WTC11 (cell line): ENCODE measurements around the gene ZSCAN18. TPM values are rescaled to one million over a fixed set of nuclear protein-coding genes. Genes with fewer than 3 reads are reported as not detected.

Source experiments
- ATAC-seq: fragments of 200-7000 bp; cut with Tn5 transposase; 2 replicates; pipeline ENCODE4 v1.10.0; 2021; ENCODE audit warnings: mild to moderate bottlenecking, moderate library complexity
- CTCF ChIA-PET: fragments of 300-600 bp; sonication (Branson Sonifier 250); formaldehyde crosslinking; loops from one replicate; lab custom pipeline; 2021; ENCODE audit warnings: antibody characterized with exemption; lab: Charles Lee
- POLR2A ChIA-PET: fragments of 350-600 bp; sonication (Branson Sonifier 250); formaldehyde crosslinking; loops from one replicate; lab custom pipeline; 2021; ENCODE audit warnings: antibody characterized with exemption; lab: Charles Lee
- DNase-seq: peaks from one replicate; pipeline ENCODE4 v3.0.0; 2021; ENCODE audit warnings: low spot score
- H3K27ac Mint-ChIP-seq: 2 replicates; pipeline ENCODE4 v1.8.0; 2021; ENCODE audit warnings: mixed read lengths
- H3K27me3 Mint-ChIP-seq: 2 replicates; pipeline ENCODE4 v1.8.0; 2021; ENCODE audit warnings: low read depth, mild to moderate bottlenecking, moderate library complexity, mixed read lengths
- H3K36me3 Mint-ChIP-seq: 2 replicates; pipeline ENCODE4 v1.8.0; 2021; ENCODE audit warnings: mixed read lengths
- H3K4me1 Mint-ChIP-seq: 2 replicates; pipeline ENCODE4 v1.8.0; 2022; ENCODE audit warnings: mixed read lengths
- H3K4me3 Mint-ChIP-seq: 2 replicates; pipeline ENCODE4 v1.8.0; 2021; ENCODE audit warnings: mild to moderate bottlenecking, moderate library complexity, mixed read lengths
- H3K9me3 Mint-ChIP-seq: 2 replicates; pipeline ENCODE4 v1.8.0; 2021; ENCODE audit warnings: mixed read lengths
- E2F4 ChIP-seq: sonication (generic); formaldehyde crosslinking; IDR thresholded peaks from 2 replicates; pipeline ENCODE4 v1.8.1; 2022; ENCODE audit warnings: low read depth, mild to moderate bottlenecking, moderate library complexity, missing genetic modification reagents, borderline replicate concordance
- ELF4 ChIP-seq: sonication (generic); formaldehyde crosslinking; IDR thresholded peaks from 2 replicates; pipeline ENCODE4 v1.8.1; 2022; ENCODE audit warnings: low read depth, mild to moderate bottlenecking, moderate library complexity, missing genetic modification reagents
- EMX1 ChIP-seq: fragments of 250-450 bp; sonication (Bioruptor Pico); IDR thresholded peaks from 2 replicates; pipeline ENCODE4 v1.8.0; 2021; ENCODE audit warnings: mild to moderate bottlenecking
- GABPB1 ChIP-seq: sonication (generic); formaldehyde crosslinking; IDR thresholded peaks from 2 replicates; pipeline ENCODE4 v1.8.1; 2023; ENCODE audit warnings: mild to moderate bottlenecking, missing genetic modification reagents
- JUN ChIP-seq: sonication (generic); formaldehyde crosslinking; IDR thresholded peaks from 2 replicates; pipeline ENCODE4 v1.8.0; 2023; ENCODE audit warnings: mild to moderate bottlenecking, missing genetic modification reagents
- NFYB ChIP-seq: sonication (generic); formaldehyde crosslinking; conservative IDR thresholded peaks from 2 replicates; pipeline ENCODE4 v1.8.0; 2022; ENCODE audit warnings: low read depth, missing genetic modification reagents
- NR1H2 ChIP-seq: sonication (generic); formaldehyde crosslinking; IDR thresholded peaks from 2 replicates; pipeline ENCODE4 v1.9.0; 2021; ENCODE audit warnings: mild to moderate bottlenecking, moderate library complexity, missing genetic modification reagents
- SMAD3 ChIP-seq: sonication (generic); formaldehyde crosslinking; IDR thresholded peaks from 2 replicates; pipeline ENCODE4 v1.8.0; 2022; ENCODE audit warnings: missing genetic modification reagents, mild to moderate bottlenecking, borderline replicate concordance
- TEAD1 ChIP-seq: sonication (generic); formaldehyde crosslinking; IDR thresholded peaks from 2 replicates; pipeline ENCODE4 v1.8.0; 2022; ENCODE audit warnings: mild to moderate bottlenecking, missing genetic modification reagents
- ZMAT4 ChIP-seq: fragments of 250-450 bp; sonication (Bioruptor Pico); IDR thresholded peaks from 2 replicates; pipeline ENCODE4 v1.9.0; 2021; ENCODE audit warnings: mild to moderate bottlenecking
- ZNF138 ChIP-seq: sonication (generic); formaldehyde crosslinking; conservative IDR thresholded peaks from 2 replicates; pipeline ENCODE4 v1.8.1; 2022; ENCODE audit warnings: mild to moderate bottlenecking, moderate library complexity, missing genetic modification reagents
- ZNF512 ChIP-seq: sonication (generic); formaldehyde crosslinking; IDR thresholded peaks from 2 replicates; pipeline ENCODE4 v1.8.1; 2022; ENCODE audit warnings: missing genetic modification reagents, borderline replicate concordance
- ZSCAN18 ChIP-seq: fragments of 250-450 bp; sonication (Bioruptor Pico); IDR thresholded peaks from 2 replicates; pipeline ENCODE4 v2.1.2; 2022; ENCODE audit warnings: mild to moderate bottlenecking, moderate library complexity
- total RNA-seq: library from RNA; stranded (reverse); gene quantifications from 3 replicates; pipeline ENCODE4 v1.2.3, GENCODE V29; 2021
- TF ChIP-seq, protein P1 (sequence below): sonication (generic); formaldehyde crosslinking; IDR thresholded peaks from 2 replicates; pipeline ENCODE4 v1.8.1; 2023; ENCODE audit warnings: mild to moderate bottlenecking, moderate library complexity, missing genetic modification reagents
- TF ChIP-seq, protein P2 (sequence below): sonication (generic); formaldehyde crosslinking; IDR thresholded peaks from 2 replicates; pipeline ENCODE4 v1.8.1; 2022; ENCODE audit warnings: mild to moderate bottlenecking, missing genetic modification reagents, moderate library complexity, borderline replicate concordance
- TF ChIP-seq, protein P3 (sequence below): fragments of 250-450 bp; sonication (Bioruptor Pico); IDR thresholded peaks from 2 replicates; pipeline ENCODE4 v1.9.0; 2021; ENCODE audit warnings: mild to moderate bottlenecking, borderline replicate concordance

ZSCAN18 gene
- total RNA-seq, 1 experiment from 2014 or later: 55.9 TPM

DNA sequence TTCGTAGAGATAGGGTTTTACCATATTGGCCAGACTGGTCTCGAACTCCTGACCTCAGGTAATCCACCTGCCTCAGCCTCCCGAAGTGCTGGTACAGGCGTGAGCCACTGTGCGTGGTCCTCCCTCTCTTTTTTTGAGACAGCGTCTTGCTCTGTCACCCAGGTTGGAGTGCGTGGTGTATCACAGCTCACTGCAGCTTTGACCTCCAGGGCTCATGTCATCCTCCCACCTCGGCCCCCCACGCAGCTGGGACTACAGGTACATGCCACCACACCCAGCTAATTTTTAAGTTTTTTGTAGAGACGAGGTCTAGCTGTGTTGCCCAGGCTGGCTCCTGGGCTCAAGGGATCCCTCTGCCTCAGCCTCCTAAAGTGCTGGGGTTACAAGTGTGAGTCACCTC is 18.2 kb downstream of the ZSCAN18 start (continued):
- TF ChIP-seq, protein P1, sequence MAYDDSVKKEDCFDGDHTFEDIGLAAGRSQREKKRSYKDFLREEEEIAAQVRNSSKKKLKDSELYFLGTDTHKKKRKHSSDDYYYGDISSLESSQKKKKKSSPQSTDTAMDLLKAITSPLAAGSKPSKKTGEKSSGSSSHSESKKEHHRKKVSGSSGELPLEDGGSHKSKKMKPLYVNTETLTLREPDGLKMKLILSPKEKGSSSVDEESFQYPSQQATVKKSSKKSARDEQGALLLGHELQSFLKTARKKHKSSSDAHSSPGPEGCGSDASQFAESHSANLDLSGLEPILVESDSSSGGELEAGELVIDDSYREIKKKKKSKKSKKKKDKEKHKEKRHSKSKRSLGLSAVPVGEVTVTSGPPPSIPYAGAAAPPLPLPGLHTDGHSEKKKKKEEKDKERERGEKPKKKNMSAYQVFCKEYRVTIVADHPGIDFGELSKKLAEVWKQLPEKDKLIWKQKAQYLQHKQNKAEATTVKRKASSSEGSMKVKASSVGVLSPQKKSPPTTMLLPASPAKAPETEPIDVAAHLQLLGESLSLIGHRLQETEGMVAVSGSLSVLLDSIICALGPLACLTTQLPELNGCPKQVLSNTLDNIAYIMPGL (CRISPR knock-in tag): no peak
- no peak for TF ChIP-seq GABPB1 (CRISPR knock-in tag)
- TF ChIP-seq ELF4 (CRISPR knock-in tag): no peak
- no peak for TF ChIP-seq ZMAT4 (CRISPR knock-in tag)
- no peak for TF ChIP-seq SMAD3 (CRISPR knock-in tag)
- no peak for TF ChIP-seq TEAD1 (CRISPR knock-in tag)
- no peak for TF ChIP-seq NFYB (CRISPR knock-in tag)

DNA sequence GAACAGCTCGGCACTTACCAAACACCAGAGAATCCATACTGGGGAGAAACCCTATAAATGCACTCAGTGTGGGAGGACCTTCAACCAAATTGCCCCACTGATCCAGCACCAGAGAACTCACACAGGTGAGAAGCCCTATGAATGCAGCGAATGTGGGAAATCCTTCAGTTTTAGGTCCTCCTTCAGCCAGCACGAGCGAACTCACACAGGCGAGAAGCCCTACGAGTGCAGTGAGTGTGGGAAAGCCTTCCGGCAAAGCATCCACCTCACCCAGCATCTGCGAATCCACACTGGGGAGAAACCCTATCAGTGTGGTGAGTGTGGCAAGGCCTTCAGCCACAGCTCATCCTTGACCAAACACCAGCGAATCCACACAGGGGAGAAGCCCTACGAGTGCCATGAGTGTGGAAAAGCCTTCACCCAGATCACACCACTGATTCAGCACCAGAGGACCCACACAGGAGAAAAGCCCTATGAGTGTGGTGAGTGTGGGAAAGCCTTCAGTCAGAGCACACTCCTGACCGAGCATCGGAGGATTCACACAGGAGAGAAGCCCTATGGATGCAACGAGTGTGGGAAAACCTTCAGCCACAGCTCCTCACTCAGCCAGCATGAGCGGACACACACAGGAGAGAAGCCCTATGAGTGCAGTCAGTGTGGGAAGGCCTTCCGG is 30.7 kb downstream of the ZSCAN18 start:
- H3K27ac Mint-ChIP-seq: no peak overlapping the region
- no peak for TF ChIP-seq ZMAT4 (CRISPR knock-in tag)
- no peak for TF ChIP-seq ZSCAN18
- TF ChIP-seq E2F4: no peak
- TF ChIP-seq EMX1 (CRISPR knock-in tag): no peak
- TF ChIP-seq ELF4 (CRISPR knock-in tag): no peak
- TF ChIP-seq ZNF138 (CRISPR knock-in tag): no peak
- no peak for TF ChIP-seq ZNF512
- TF ChIP-seq JUN (CRISPR knock-in tag): no peak
- no peak for TF ChIP-seq NR1H2
- TF ChIP-seq, protein P1 (CRISPR knock-in tag): no peak
- TF ChIP-seq, protein P2, sequence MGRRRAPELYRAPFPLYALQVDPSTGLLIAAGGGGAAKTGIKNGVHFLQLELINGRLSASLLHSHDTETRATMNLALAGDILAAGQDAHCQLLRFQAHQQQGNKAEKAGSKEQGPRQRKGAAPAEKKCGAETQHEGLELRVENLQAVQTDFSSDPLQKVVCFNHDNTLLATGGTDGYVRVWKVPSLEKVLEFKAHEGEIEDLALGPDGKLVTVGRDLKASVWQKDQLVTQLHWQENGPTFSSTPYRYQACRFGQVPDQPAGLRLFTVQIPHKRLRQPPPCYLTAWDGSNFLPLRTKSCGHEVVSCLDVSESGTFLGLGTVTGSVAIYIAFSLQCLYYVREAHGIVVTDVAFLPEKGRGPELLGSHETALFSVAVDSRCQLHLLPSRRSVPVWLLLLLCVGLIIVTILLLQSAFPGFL (CRISPR knock-in tag): no peak
- TF ChIP-seq, protein P3, sequence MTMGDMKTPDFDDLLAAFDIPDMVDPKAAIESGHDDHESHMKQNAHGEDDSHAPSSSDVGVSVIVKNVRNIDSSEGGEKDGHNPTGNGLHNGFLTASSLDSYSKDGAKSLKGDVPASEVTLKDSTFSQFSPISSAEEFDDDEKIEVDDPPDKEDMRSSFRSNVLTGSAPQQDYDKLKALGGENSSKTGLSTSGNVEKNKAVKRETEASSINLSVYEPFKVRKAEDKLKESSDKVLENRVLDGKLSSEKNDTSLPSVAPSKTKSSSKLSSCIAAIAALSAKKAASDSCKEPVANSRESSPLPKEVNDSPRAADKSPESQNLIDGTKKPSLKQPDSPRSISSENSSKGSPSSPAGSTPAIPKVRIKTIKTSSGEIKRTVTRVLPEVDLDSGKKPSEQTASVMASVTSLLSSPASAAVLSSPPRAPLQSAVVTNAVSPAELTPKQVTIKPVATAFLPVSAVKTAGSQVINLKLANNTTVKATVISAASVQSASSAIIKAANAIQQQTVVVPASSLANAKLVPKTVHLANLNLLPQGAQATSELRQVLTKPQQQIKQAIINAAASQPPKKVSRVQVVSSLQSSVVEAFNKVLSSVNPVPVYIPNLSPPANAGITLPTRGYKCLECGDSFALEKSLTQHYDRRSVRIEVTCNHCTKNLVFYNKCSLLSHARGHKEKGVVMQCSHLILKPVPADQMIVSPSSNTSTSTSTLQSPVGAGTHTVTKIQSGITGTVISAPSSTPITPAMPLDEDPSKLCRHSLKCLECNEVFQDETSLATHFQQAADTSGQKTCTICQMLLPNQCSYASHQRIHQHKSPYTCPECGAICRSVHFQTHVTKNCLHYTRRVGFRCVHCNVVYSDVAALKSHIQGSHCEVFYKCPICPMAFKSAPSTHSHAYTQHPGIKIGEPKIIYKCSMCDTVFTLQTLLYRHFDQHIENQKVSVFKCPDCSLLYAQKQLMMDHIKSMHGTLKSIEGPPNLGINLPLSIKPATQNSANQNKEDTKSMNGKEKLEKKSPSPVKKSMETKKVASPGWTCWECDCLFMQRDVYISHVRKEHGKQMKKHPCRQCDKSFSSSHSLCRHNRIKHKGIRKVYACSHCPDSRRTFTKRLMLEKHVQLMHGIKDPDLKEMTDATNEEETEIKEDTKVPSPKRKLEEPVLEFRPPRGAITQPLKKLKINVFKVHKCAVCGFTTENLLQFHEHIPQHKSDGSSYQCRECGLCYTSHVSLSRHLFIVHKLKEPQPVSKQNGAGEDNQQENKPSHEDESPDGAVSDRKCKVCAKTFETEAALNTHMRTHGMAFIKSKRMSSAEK (CRISPR knock-in tag): no peak

More for the DNA sequence above, 30.7 kb downstream of the ZSCAN18 start:
- no peaks in the 10 kb centered on the region for H3K4me1 Mint-ChIP-seq
- DNase-seq: no peak
- H3K36me3 Mint-ChIP-seq: peaks cover 80% of the 10 kb centered on the region
- H3K9me3 Mint-ChIP-seq: peaks cover 73% of the 10 kb centered on the region
- ChIA-PET CTCF (no interaction called here), POLR2A (no interaction called here)
- H3K27me3 Mint-ChIP-seq: peaks cover 27% of the 10 kb centered on the region
- no peak for ATAC-seq
- no peak overlapping the region for H3K4me3 Mint-ChIP-seq
